SIG-M5 treated with dmso at 0.1 percent for 504 hours (cell line): ENCODE data around the gene ZNF277.
"Not testable (repeated sequence)": the region's sequence is repeated elsewhere in the genome, so short reads cannot be mapped to it uniquely, and the experiment has no call there.

Experiments used
- DNase-seq: peaks from one replicate; lab custom pipeline; 2025; ENCODE audit not compliant: unreplicated experiment; lab: John Stamatoyannopoulos, UW

ZNF277 gene

GRCh38 chr7:112207765-112208164 lies 1.3 kb downstream of the ZNF277 start:
- no peak for DNase-seq

GRCh38 chr7:112211348-112211907 lies 4.9 kb downstream of the ZNF277 start:
- no peak for DNase-seq

- DNase-seq: no peak
Observed at GRCh38 chr7:112212571-112212970, 6.1 kb downstream of the ZNF277 start.

GRCh38 chr7:112213735-112214134 lies 7.2 kb downstream of the ZNF277 start:
- DNase-seq: no peak

- no peak for DNase-seq
Observed at GRCh38 chr7:112214268-112214667, 7.8 kb downstream of the ZNF277 start.

GRCh38 chr7:112214883-112215282 lies 8.4 kb downstream of the ZNF277 start:
- no peak for DNase-seq

GRCh38 chr7:112215787-112216186 lies 9.3 kb downstream of the ZNF277 start:
- no peak for DNase-seq

GRCh38 chr7:112220877-112221434 lies 14.5 kb downstream of the ZNF277 start:
- no peak for DNase-seq

GRCh38 chr7:112223310-112223709 lies 16.8 kb downstream of the ZNF277 start:
- DNase-seq: no peak

GRCh38 chr7:112224186-112224585 lies 17.7 kb downstream of the ZNF277 start:
- no peak for DNase-seq

- DNase-seq: no peak
Observed at GRCh38 chr7:112225006-112225405, 18.5 kb downstream of the ZNF277 start.

- DNase-seq: no peak
Observed at GRCh38 chr7:112226701-112227276, 20.3 kb downstream of the ZNF277 start.

- no peak for DNase-seq
Observed at GRCh38 chr7:112228632-112229031, 22.1 kb downstream of the ZNF277 start.

GRCh38 chr7:112232212-112232978 lies 25.9 kb downstream of the ZNF277 start:
- no peak for DNase-seq

GRCh38 chr7:112233048-112233697 lies 26.7 kb downstream of the ZNF277 start:
- DNase-seq: no peak

- no peak for DNase-seq
Observed at GRCh38 chr7:112234147-112234546, 27.7 kb downstream of the ZNF277 start.

GRCh38 chr7:112236597-112236996 lies 30.1 kb downstream of the ZNF277 start:
- DNase-seq: no peak

GRCh38 chr7:112238330-112238729 lies 31.8 kb downstream of the ZNF277 start:
- no peak for DNase-seq

- DNase-seq: no peak
Observed at GRCh38 chr7:112238852-112239610, 32.5 kb downstream of the ZNF277 start.

- DNase-seq: no peak
Observed at GRCh38 chr7:112248598-112248997, 42.1 kb downstream of the ZNF277 start.

- DNase-seq: not testable (repeated sequence)
Observed at GRCh38 chr7:112249967-112250366, 43.5 kb downstream of the ZNF277 start.
